ENCODE measurements around the gene GNPTG.

The GNPTG gene

GRCh38 chr16:1375741-1376410, 24.1 kb downstream of the GNPTG start:
- DNase-seq, result no peak

GRCh38 chr16:1377406-1378010, 25.8 kb downstream of the GNPTG start:
- DNase-seq, result no peak

- DNase-seq, result no peak
Measured at GRCh38 chr16:1378087-1378803, 26.5 kb downstream of the GNPTG start.

GRCh38 chr16:1378804-1379303, 27.1 kb downstream of the GNPTG start:
- DNase-seq, result no peak

GRCh38 chr16:1379304-1380076, 27.8 kb downstream of the GNPTG start:
- DNase-seq, result peak; percentile 39

GRCh38 chr16:1380195-1380594, 28.5 kb downstream of the GNPTG start:
- no peak for DNase-seq

GRCh38 chr16:1381612-1382406, 30.1 kb downstream of the GNPTG start:
- DNase-seq, result no peak

- DNase-seq, result no peak
Measured at GRCh38 chr16:1383556-1383955, 31.8 kb downstream of the GNPTG start.

GRCh38 chr16:1385232-1385631, 33.5 kb downstream of the GNPTG start:
- DNase-seq, result peak; percentile 56

- DNase-seq, result no peak
Measured at GRCh38 chr16:1387331-1387730, 35.6 kb downstream of the GNPTG start.

- no peak for DNase-seq
Measured at GRCh38 chr16:1389762-1390161, 38.0 kb downstream of the GNPTG start.

GRCh38 chr16:1390239-1390779, 38.6 kb downstream of the GNPTG start:
- DNase-seq, result no peak

GRCh38 chr16:1392826-1393225, 41.1 kb downstream of the GNPTG start:
- DNase-seq, result no peak

GRCh38 chr16:1393613-1394176, 42.0 kb downstream of the GNPTG start:
- DNase-seq, result no peak

GRCh38 chr16:1394367-1394951, 42.7 kb downstream of the GNPTG start:
- no peak for DNase-seq

GRCh38 chr16:1395444-1396031, 43.8 kb downstream of the GNPTG start:
- DNase-seq, result no peak

GRCh38 chr16:1397779-1398178, 46.0 kb downstream of the GNPTG start:
- DNase-seq, result no peak

- no peak for DNase-seq
Measured at GRCh38 chr16:1398351-1398750, 46.6 kb downstream of the GNPTG start.

GRCh38 chr16:1398826-1399581, 47.3 kb downstream of the GNPTG start:
- DNase-seq, result no peak
